K562 (cell line): ENCODE results near the gene ABLIM1. TPM values are rescaled to one million over a fixed set of nuclear protein-coding genes. Genes with fewer than 3 reads are reported as not detected.

Source experiments
- ATAC-seq: fragments of 200-7000 bp; cut with Tn5 transposase; 3 replicates; pipeline ENCODE4 v1.9.1; 2020; ENCODE audit warnings: moderate library complexity
- BruUV-seq: library from RNA; stranded (reverse); fragments of 400-500 nt; replicated peaks from 2 replicates; lab custom pipeline; 2021; lab: Mats Ljungman, UMichigan
- CTCF ChIA-PET: fragments of 300-600 bp; formaldehyde crosslinking; extraction: SDS; loops from one replicate; lab custom pipeline; 2021; ENCODE audit warnings: low intra/inter-chr PET ratio; lab: Yijun Ruan, JAX
- POLR2A ChIA-PET: fragments of 300-600, 350-650 bp; sonication (Branson Sonifier 250); formaldehyde crosslinking; extraction: SDS; loops from one replicate; lab custom pipeline; 2021; ENCODE audit warnings: antibody characterized with exemption, inconsistent platforms; lab: Yijun Ruan, JAX
- DNase-seq, 4 experiments: peaks; one replicate each; pipeline versions ENCODE4 v3.0.0 to v3.0.0-alpha.2; 2011 to 2018; ENCODE audit warnings: low spot score in 3 of 4, mixed read lengths in 3 of 4; ENCODE audit errors: extremely low read depth in 1 of 4
- FAIRE-seq: peaks from 2 replicates; lab custom pipeline; 2011; peaks lifted over from hg19 to GRCh38; lab: Jason Lieb, UNC
- H2AFZ ChIP-seq: 2 replicates; pipeline ENCODE4 v1.6.0; 2011; ENCODE audit warnings: low read depth, low read length, control low read depth, inconsistent platforms
- H3K27ac ChIP-seq: fragments of 200-600 bp; 3 replicates; pipeline ENCODE4 v1.8.0; 2011; ENCODE audit warnings: low read depth, mild to moderate bottlenecking, control low read depth, inconsistent platforms, low read length, moderate library complexity, mixed read lengths; ENCODE audit errors: extremely low read depth
- H3K27me3 ChIP-seq, 2 experiments: fragments of 300-600 bp in 1 of 2; 2 replicates in 1 of 2; 3 replicates in 1 of 2; pipeline versions ENCODE4 v1.6.0 to v1.8.0; 2011; ENCODE audit warnings: inconsistent platforms in 2 of 2, low read length in 2 of 2, mild to moderate bottlenecking in 1 of 2, mixed read lengths in 1 of 2, moderate library complexity in 1 of 2; ENCODE audit not compliant: control insufficient read depth in 2 of 2, insufficient read depth in 2 of 2
- H3K36me3 ChIP-seq: fragments of 300-600 bp; 3 replicates; pipeline ENCODE4 v1.8.0; 2011; ENCODE audit warnings: mild to moderate bottlenecking, low read length, inconsistent platforms; ENCODE audit not compliant: control insufficient read depth, insufficient read depth
- H3K4me1 ChIP-seq, 2 experiments: fragments of 200-600 bp in 1 of 2; replicated peaks in 1 of 2; 2 replicates in 1 of 2; 3 replicates in 1 of 2; pipeline versions ENCODE4 v1.5.1 to v1.8.0; 2011; ENCODE audit warnings: inconsistent platforms in 2 of 2, low read length in 2 of 2, mild to moderate bottlenecking in 1 of 2, mixed read lengths in 1 of 2, moderate library complexity in 1 of 2; ENCODE audit not compliant: control insufficient read depth in 2 of 2, insufficient read depth in 2 of 2
- H3K4me2 ChIP-seq: 2 replicates; pipeline ENCODE4 v1.6.1; 2011; ENCODE audit warnings: low read length, control low read depth, inconsistent platforms, mixed read lengths; ENCODE audit not compliant: insufficient read depth
- H3K4me3 ChIP-seq: fragments of 200-600 bp; sonication (generic), shearing (Covaris generic); 2 replicates; pipeline ENCODE4 v1.5.1; 2016; ENCODE audit warnings: control low read depth, inconsistent platforms
- H3K79me2 ChIP-seq: fragments of 200-600 bp; 3 replicates; pipeline ENCODE4 v1.8.0; 2011; ENCODE audit warnings: low read length, inconsistent platforms; ENCODE audit not compliant: control insufficient read depth, insufficient read depth
- H3K9ac ChIP-seq, 2 experiments: 2 replicates each; pipeline versions ENCODE4 v1.6.0 to v1.6.1; 2011; ENCODE audit warnings: low read depth in 2 of 2, low read length in 2 of 2, control low read depth in 1 of 2, inconsistent platforms in 1 of 2, mild to moderate bottlenecking in 1 of 2, mixed read lengths in 1 of 2; ENCODE audit not compliant: insufficient read depth in 1 of 2
- H3K9me1 ChIP-seq: one replicate; pipeline ENCODE4 v1.6.0; 2011; ENCODE audit warnings: inconsistent platforms, mild to moderate bottlenecking, low read length, moderate library complexity; ENCODE audit not compliant: control insufficient read depth, insufficient read depth
- H3K9me3 ChIP-seq: replicated peaks from 2 replicates; pipeline ENCODE4 v1.5.1; 2011; ENCODE audit warnings: low read depth, low read length, inconsistent platforms; ENCODE audit not compliant: control insufficient read depth, insufficient read depth
- H4K20me1 ChIP-seq: replicated peaks from 2 replicates; pipeline ENCODE4 v1.6.1; 2011; ENCODE audit warnings: low read length, inconsistent platforms, mixed read lengths; ENCODE audit not compliant: control insufficient read depth, insufficient read depth
- ARID1B ChIP-seq: fragments of 450-650 bp; IDR thresholded peaks from 2 replicates; pipeline ENCODE4 v1.6.1; 2016; ENCODE audit warnings: antibody characterized with exemption, mild to moderate bottlenecking, inconsistent platforms
- BRD9 ChIP-seq: fragments of 450-650 bp; IDR thresholded peaks from 2 replicates; pipeline ENCODE4 v1.6.1; 2018; ENCODE audit warnings: low read depth; ENCODE audit not compliant: partially characterized antibody
- CBFA2T3 ChIP-seq: fragments of 450-650 bp; IDR thresholded peaks from 2 replicates; pipeline ENCODE4 v1.6.1; 2017
- ETV1 ChIP-seq: fragments of 450-650 bp; conservative IDR thresholded peaks from 2 replicates; pipeline ENCODE4 v1.6.1; 2016; ENCODE audit warnings: missing genetic modification characterization, control low read depth, low read depth, missing compliant biosample characterization
- JUNB ChIP-seq: fragments of 450-650 bp; formaldehyde crosslinking; conservative IDR thresholded peaks from 2 replicates; pipeline ENCODE4 v1.4.0; 2020; ENCODE audit warnings: mild to moderate bottlenecking
- KAT2B ChIP-seq: IDR thresholded peaks from one replicate; pipeline ENCODE4 v1.6.1; 2012; ENCODE audit warnings: low read depth, mild to moderate bottlenecking, control low read depth, inconsistent platforms, low read length, moderate library complexity
- NCOA2 ChIP-seq, 2 experiments: fragments of 450-650 bp; IDR thresholded peaks; 2 replicates each; pipeline ENCODE4 v1.6.1; 2018; ENCODE audit warnings: mild to moderate bottlenecking in 2 of 2, moderate library complexity in 1 of 2; ENCODE audit not compliant: partially characterized antibody in 2 of 2
- PCBP2 ChIP-seq: fragments of 200-400 bp; formaldehyde crosslinking; IDR thresholded peaks from 2 replicates; pipeline ENCODE4 v1.6.1; 2018; ENCODE audit warnings: low read length, low read depth, mild to moderate bottlenecking, moderate library complexity; ENCODE audit not compliant: poor library complexity, severe bottlenecking
- PHB2 ChIP-seq: fragments of 450-650 bp; IDR thresholded peaks from 2 replicates; pipeline ENCODE4 v1.6.1; 2017; ENCODE audit warnings: low read depth
- POLR2A ChIP-seq: fragments of 450-650 bp; conservative IDR thresholded peaks from 2 replicates; pipeline ENCODE4 v1.6.1; 2016
- SREBF1 ChIP-seq: fragments of 150-350 bp; IDR thresholded peaks from 2 replicates; pipeline ENCODE4 v1.6.1; 2014; ENCODE audit warnings: antibody characterized with exemption, low read depth, low read length, borderline replicate concordance
- TAF7 ChIP-seq: fragments of 450-650 bp; IDR thresholded peaks from 2 replicates; pipeline ENCODE4 v1.6.1; 2016; ENCODE audit warnings: missing genetic modification characterization, missing compliant biosample characterization
- WHSC1 ChIP-seq: IDR thresholded peaks from one replicate; pipeline ENCODE4 v1.6.1; 2012; ENCODE audit warnings: low read length, control low read depth, inconsistent platforms
- ZNF75A ChIP-seq: fragments of 450-650 bp; formaldehyde crosslinking; IDR thresholded peaks from 2 replicates; pipeline ENCODE4 v1.4.0; 2020; ENCODE audit warnings: mild to moderate bottlenecking
- WGBS: fragments of 100-300 bp; shearing (Covaris generic); methylation state at CpG from one replicate; pipeline ENCODE4 v1.1.6; 2016; ENCODE audit warnings: low coverage, mixed read lengths; ENCODE audit not compliant: insufficient coverage; ENCODE audit errors: missing lambda C conversion rate; 5-methylcytosine and 5-hydroxymethylcytosine counted together
- in situ Hi-C: fragments of 300-500 bp; cut with MboI; formaldehyde crosslinking; loops from 4 replicates; pipeline ENCODE4 v1.15.0; 2018; ENCODE audit warnings: inconsistent platforms, mixed read lengths
- intact Hi-C: fragments of 100-400 bp; cut with micrococcal nuclease; formaldehyde crosslinking; loops from 2 replicates; pipeline ENCODE4 v1.14.2; 2022
- polyA plus RNA-seq, 8 experiments: library from polyadenylated mRNA; depleted of rRNA in 4 of 8; stranded (reverse) in 5 of 8; unstranded in 3 of 8; fragments of >200 nt; fragmentation: Nextera tagmentation in 2 of 8; fragmentation: Illumina TruSeq in 1 of 8; extraction: Ambion mirVana in 2 of 8; extraction: Trizol in 1 of 8; gene quantifications; 2 replicates each; pipeline versions ENCODE4 v1.2.1 to v1.2.3, GENCODE V29; 2011 to 2014; ENCODE audit warnings: inconsistent platforms in 1 of 8, missing spikeins in 1 of 8
- total RNA-seq, 7 experiments: library from RNA; depleted of rRNA in 6 of 7; stranded (reverse); fragments of >200 nt in 6 of 7; fragmentation: Illumina TruSeq in 2 of 7; extraction: Trizol in 2 of 7; gene quantifications; 2 replicates each; pipeline versions ENCODE4 v1.2.1 to v1.2.3, GENCODE V29; 2011 to 2021; ENCODE audit warnings: low replicate concordance in 1 of 7
- TF ChIP-seq, protein P1 (sequence below): fragments of 450-650 bp; IDR thresholded peaks from 2 replicates; pipeline ENCODE4 v1.6.1; 2017; ENCODE audit warnings: mild to moderate bottlenecking, moderate library complexity

ABLIM1 gene
- total and polyA plus RNA-seq, 9 of the 15 experiments (the other 6 are each of a cell fraction or from before 2014, with no cell fraction given): 0.07 to 0.49 (median 0.14) TPM; not detected in 6

DNA sequence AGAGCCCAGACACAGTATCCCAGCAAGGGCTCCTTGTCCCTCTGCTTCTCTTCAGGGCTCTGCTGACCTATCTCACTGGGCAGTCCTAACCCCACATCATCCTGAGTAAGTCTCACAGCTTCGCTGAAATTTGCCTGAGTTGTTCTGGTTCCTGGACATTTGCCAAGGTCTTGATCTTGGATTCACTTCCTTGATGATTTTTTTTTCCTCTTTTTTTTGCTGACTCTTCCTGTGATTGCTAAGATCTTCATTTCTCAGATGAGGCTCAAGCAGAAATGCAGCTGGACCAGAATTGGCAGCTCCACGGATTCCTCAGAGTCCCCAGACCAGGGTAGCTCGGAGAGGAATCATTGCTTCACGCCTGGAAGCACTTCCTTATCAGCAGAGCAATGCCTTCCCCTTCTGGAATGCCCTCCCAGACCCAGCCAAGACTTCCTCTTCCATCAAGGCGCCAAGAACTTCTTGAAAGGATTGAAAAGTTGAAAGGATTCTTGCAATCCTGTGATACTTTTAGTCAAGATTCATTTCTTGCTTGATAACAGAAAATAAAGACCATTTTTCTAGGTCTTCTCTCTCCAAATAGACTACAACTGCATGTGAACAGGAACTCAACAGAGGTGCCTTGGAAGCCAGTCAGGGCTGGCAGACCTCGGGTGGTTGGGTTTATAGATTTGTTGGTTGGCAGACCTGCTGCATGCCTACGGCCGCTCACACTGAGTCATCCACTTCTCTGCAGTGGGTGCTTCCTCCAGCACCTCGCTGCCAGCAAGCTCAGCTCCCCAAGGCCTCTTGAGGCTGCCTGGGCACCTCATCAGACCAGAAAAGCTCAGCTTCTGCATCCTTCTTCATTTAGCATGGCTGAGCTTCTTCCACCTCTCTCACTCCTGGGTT, 244.9 kb downstream of the ABLIM1 start:
- DNase-seq (no peak), FAIRE-seq (no peak), ATAC-seq (no peak)
- Histone ChIP-seq H3K27me3 (no peaks in the 10 kb centered on the region), H3K9me3 (no peaks in the 10 kb centered on the region), H4K20me1 (no peaks in the 10 kb centered on the region), H3K9me1 (no peaks in the 10 kb centered on the region), H3K27ac (no peak overlapping the region), H3K4me3 (no peak overlapping the region), H3K4me2 (no peak overlapping the region), H2AFZ (no peak overlapping the region), H3K4me1 (peaks cover 0 to 2% of the 10 kb centered on the region in 2 experiments; a peak in 2 of 5 replicates), H3K9ac (no peak overlapping the region), H3K36me3 (no peaks in the 10 kb centered on the region), H3K79me2 (no peaks in the 10 kb centered on the region)
- ChIA-PET POLR2A (no interaction called here), CTCF (no interaction called here)
- in situ Hi-C loops: no loop called here
- TF ChIP-seq PHB2: no peak
- TF ChIP-seq PCBP2: no peak
- BruUV-seq: no TSS peak
- whole genome bisulfite sequencing: 0% methylated on average over 7 of the region's 9 CpGs
- intact Hi-C loops: no loop called here

GRCh38 chr10:114408968-114409444, 249.1 kb downstream of the ABLIM1 start:
- Histone ChIP-seq H2AFZ (peak overlapping the region; percentile 70), H3K4me2 (peak overlapping the region; percentile 32), H3K9ac (no peak overlapping the region; a peak in 1 of 4 replicates), H4K20me1 (no peaks in the 10 kb centered on the region), H3K9me1 (no peaks in the 10 kb centered on the region), H3K4me1 (peaks cover 2 to 6% of the 10 kb centered on the region in 2 experiments; a peak in 3 of 5 replicates), H3K36me3 (no peaks in the 10 kb centered on the region), H3K4me3 (no peak overlapping the region), H3K9me3 (no peaks in the 10 kb centered on the region), H3K27me3 (peaks cover 0 to 8% of the 10 kb centered on the region in 2 experiments; a peak in 1 of 5 replicates), H3K27ac (peak overlapping the region; percentile 40; the same call in 1 of the 3 replicates), H3K79me2 (no peaks in the 10 kb centered on the region)
- no TSS peak for BruUV-seq
- DNase-seq (peak in 2 of 4 experiments; percentile 17 to 26), ATAC-seq (peak; percentile 89), FAIRE-seq (peak; percentile 57)
- ChIA-PET POLR2A (interaction anchor here (1.0 kb wide), 1 partner anchor 157 kb away, joined by 3 read pairs; no protein-coding TSS in a partner anchor), CTCF (no interaction called here)
- 0% methylated on average over 5 of the region's 5 CpGs for WGBS
- intact Hi-C loops (no loop called here), in situ Hi-C loops (no loop called here)
- TF ChIP-seq WHSC1 (no peak), BRD9 (no peak), ZNF75A (CRISPR knock-in tag) (no peak), TAF7 (tag) (no peak), JUNB (CRISPR knock-in tag) (no peak), ARID1B (peak; percentile 36; the same call in 1 of the 2 replicates), KAT2B (no peak), CBFA2T3 (no peak), POLR2A (no peak), SREBF1 (no peak), NCOA2 (IDR thresholded peaks at IDR 0.05; ENCODE audit: partially characterized antibody in 2 of 2) (no peak), ETV1 (0 out of 2 replicates have a peak, but pooled peaks have one; percentile 49)
- TF ChIP-seq, protein P1, sequence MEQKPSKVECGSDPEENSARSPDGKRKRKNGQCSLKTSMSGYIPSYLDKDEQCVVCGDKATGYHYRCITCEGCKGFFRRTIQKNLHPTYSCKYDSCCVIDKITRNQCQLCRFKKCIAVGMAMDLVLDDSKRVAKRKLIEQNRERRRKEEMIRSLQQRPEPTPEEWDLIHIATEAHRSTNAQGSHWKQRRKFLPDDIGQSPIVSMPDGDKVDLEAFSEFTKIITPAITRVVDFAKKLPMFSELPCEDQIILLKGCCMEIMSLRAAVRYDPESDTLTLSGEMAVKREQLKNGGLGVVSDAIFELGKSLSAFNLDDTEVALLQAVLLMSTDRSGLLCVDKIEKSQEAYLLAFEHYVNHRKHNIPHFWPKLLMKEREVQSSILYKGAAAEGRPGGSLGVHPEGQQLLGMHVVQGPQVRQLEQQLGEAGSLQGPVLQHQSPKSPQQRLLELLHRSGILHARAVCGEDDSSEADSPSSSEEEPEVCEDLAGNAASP: no peak
